GM21381 (cell line): ENCODE results near the gene CSK.

Experiments
- ATAC-seq: cut with Tn5 transposase; IDR thresholded peaks from one replicate; pipeline ENCODE4 v1.9.1; 2021; ENCODE audit warnings: mild to moderate bottlenecking, moderate library complexity; ENCODE audit not compliant: unreplicated experiment

Gene CSK

DNA sequence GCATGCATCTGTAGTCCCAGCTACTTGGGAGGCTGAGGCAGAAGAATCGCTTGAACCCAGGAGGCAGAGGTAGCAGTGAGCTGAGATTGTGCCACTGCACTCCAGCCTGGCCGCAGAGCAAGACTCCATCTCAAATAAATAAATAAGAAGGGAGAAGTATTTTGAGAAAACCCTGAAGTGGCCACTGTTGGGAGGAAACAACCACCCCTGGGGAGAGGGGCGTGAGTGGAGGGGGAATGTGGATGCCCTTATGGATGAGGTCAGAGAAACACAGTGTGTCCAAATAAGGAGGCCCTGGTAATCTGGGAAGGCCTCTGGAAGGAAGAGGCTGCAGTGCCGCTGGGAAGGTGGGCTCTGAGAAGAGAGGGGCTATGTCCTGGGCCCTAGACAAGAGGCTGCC, 40.4 kb downstream of the CSK start:
- no peak for ATAC-seq

- ATAC-seq: no peak
Observed at GRCh38 chr15:74823324-74823723, 41.4 kb downstream of the CSK start.

DNA sequence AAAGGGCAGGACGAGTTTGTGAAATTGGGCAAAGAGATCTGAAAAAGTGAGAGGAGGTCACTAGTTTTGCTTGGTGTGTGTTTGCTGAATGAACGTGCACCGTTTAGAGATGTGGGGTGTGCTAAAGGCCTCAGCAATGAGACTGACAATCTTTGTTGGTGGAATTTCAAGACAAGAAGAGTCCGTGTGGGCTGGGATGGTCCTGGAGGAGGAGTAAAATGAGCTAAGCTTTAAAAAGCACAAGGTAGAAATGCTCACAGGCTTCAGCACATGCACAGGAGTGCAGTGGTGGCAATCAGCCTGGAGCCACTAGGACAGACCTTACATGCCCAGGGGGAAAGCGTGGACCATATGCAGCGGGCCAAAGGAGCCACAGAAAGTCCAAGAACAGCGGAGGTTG, 43.1 kb downstream of the CSK start:
- ATAC-seq: no peak

- ATAC-seq: no peak
Observed at GRCh38 chr15:74825866-74826265, 44.0 kb downstream of the CSK start.

DNA sequence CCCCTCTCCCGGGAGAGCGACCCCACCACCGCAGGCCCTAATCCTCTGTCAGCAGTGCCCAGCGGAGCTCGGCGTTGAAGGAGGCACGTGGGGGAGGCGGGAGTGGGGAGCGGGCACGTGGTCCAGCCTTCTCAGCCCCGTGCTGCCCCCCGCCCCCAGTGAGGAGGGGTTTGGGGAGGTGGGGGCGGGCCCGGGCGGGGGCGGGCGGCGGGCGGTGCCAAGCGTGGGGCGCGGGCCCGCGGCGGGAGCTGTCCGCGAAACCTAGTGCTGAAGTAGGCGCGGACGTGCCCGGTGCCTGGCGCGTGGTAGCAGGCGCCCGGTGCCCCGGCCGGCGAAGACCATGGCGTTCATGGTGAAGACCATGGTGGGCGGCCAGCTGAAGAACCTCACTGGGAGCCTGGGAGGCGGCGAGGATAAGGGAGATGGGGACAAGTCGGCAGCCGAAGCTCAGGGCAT, 44.5 kb downstream of the CSK start, which contains the start of gene CPLX3:
Gene CPLX3, plus strand, starts transcription at position 264 of the 456 bp plus-strand sequence. Its CDS starts 77 bp downstream, at position 341.
- ATAC-seq: no peak

- no peak for ATAC-seq
Observed at GRCh38 chr15:74826921-74827320, 45.0 kb downstream of the CSK start.

- no peak for ATAC-seq
Observed at GRCh38 chr15:74827614-74828013, 45.7 kb downstream of the CSK start.

GRCh38 chr15:74828835-74829234, 47.0 kb downstream of the CSK start:
- no peak for ATAC-seq

DNA sequence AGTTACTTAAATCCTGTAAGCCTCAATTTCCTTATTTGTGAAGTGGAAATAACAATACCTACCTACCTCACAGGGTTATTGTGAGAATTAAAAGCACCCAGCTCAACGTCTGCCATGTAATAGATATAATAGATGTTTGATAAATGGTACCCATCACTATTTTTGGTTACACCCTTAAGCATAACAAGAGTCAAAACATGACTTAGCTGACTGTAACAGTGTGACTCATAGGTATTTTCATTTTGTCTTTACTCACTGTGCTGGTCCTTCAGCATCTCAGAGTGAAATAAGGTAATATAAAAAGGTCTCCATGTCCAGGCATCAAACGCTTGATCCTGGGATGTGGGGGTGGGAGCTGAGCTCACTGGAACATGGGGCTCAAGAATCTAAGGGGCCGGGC, 47.6 kb downstream of the CSK start:
- no peak for ATAC-seq

- no peak for ATAC-seq
Observed at GRCh38 chr15:74829991-74830390, 48.1 kb downstream of the CSK start.

DNA sequence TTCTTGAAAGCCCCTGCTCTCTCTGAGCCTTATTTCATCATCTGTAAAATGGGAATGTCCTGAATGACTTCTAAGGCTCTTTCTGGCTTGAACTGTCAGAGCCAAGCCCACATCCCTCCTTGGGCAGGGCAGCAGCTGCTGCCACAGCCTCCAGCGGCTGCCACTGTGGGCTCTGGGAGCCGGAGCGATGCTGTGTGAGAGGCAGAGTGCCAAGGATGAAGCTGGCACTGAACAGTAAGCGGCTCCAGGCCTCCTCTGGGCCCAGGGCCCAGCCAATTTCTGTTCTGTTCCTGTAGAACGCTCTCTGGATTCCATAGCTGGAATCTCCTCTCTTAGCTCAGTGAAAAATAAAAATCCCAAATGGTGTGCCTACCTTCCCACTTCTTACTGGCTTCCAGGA, 49.0 kb downstream of the CSK start:
- ATAC-seq: no peak

DNA sequence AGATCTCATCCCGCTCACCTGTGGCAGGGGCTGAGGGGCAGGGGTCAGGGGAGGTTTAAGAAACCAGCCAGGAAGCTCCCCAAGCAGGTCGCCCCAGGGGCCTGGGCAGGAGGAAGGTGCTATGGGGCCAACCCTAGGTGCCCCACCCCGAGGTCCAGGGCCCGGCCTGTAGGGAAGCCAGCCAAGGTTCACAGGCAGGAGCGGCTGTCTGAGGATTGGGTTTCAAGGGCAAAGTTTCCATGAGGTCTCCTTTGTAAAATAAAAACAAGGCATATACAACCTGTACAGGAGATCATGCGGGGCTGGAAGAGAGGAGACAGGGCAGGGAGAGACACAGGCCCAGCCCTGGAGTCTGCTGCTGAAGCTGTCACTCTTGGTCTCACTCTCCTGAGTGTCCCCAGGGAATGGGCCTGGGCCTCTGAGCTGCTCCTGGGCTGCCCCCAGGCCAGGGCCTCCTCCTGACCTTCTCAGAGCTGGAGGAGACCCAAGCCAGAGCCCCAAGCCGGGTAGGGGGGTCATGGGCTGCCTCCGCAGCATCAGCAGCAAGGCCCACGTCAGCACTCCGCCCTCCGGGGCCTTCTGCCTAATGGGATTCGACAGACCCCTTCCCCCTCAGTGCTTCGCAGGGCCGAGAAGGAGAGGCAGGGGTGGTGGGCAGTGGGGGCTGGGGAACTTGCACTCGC, 50.1 kb downstream of the CSK start:
- ATAC-seq: no peak

GRCh38 chr15:74832826-74833225, 50.9 kb downstream of the CSK start:
- no peak for ATAC-seq

- no peak for ATAC-seq
Observed at GRCh38 chr15:74833376-74834107, 51.7 kb downstream of the CSK start.

DNA sequence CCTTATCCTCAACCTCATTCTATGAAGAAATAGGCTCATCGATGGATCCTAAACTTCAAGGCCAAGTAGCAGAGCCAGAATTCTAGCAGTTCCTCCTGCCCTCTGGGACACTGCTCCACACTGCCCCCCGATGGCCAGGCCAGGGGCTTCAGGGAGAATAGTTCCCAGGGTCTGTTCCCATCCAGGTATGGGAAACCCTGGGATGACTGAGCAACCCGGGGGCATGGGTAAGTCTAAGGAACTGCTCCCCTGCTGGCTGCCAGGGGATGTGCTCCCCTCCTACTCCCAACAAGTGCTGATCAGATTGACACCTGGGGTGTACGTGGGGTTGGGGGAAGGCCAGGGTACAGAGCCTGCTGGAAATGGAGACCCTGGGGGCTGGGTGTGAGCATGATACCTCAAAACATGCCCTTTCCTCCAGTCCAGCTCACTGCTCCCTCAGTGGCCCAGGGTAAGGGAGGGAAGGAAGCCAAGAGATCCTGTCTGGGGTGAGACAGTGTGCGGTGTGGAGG, 53.5 kb downstream of the CSK start:
- no peak for ATAC-seq

- ATAC-seq: no peak
Observed at GRCh38 chr15:74836846-74837245, 55.0 kb downstream of the CSK start.

GRCh38 chr15:74837482-74838136, 55.7 kb downstream of the CSK start:
- no peak for ATAC-seq

GRCh38 chr15:74838137-74838516, 56.2 kb downstream of the CSK start:
- no peak for ATAC-seq

GRCh38 chr15:74838746-74839525, 57.1 kb downstream of the CSK start:
- no peak for ATAC-seq

GRCh38 chr15:74839526-74840395, 57.9 kb downstream of the CSK start:
- ATAC-seq: no peak
